Measurements from ENCODE around the gene DUSP22. TPM values are rescaled to one million over a fixed set of nuclear protein-coding genes. Genes with fewer than 3 reads are reported as not detected.

DUSP22 gene
- total and polyA plus RNA-seq, 2 donors (not counting 1 experiment from before 2014, with no cell fraction given): 117 to 133 TPM

DNA sequence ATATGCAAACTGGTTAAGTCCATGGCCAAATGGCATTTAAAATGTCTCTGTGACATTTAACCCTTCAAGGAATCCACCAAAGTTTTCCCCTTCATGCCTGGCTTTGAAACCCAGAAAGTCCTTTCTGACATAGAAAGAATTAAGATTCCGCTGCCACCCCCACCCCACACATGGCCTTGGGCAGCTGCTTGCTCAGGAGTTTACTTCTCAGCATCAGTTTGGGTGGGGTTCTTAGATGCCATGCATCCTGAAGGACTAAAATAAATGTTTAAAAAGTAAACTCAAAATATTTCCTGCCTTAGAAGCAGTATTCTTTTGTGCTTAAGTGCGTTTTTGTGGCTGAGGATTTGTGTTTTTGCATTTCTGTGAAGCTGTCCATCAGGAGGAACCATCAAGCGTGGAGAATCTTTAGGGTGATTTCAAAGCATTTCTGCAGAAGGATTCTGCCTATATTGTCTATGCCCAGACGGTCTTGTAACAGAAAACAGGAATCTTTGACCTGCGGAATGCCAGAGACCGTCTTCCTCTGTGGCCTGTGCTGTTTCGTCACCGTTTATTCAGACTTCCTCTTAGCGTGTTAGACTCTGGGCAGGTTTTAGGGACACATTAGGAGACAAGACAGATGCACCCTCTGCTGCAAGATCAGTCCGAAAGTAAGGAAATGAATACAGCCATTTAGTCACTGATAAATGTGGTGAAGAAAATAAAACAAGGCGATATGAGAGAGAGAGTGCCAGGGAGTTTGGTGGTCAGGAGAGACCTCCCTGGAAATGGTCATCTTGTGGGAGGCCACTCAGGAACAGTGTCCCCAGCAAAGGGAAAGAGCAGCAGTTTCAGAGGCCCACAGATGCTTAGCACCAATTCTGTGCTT, 6.2 kb downstream of the DUSP22 start:
- peak overlapping the region; percentile 72 for H3K4me2 ChIP-seq (replicated peaks; ENCODE audit: low read depth, low read length, poor library complexity, severe bottlenecking)
- no peaks in the 10 kb centered on the region for H3K27me3 Mint-ChIP-seq
- peaks cover 0 to 15% (median 4%) of the 10 kb centered on the region in 3 donors for H3K9me3 ChIP-seq (ENCODE audit: control extremely low read depth in 1 of 3, control insufficient read depth in 2 of 3, insufficient read depth in 1 of 3, low read length in 2 of 3)
- ATAC-seq (ENCODE audit: low read depth) (peak; percentile 53), DNase-seq (peak; percentile 78)
- H3K4me1 ChIP-seq (ENCODE audit: control insufficient read depth in 2 of 2, insufficient read depth in 2 of 2, low read length in 2 of 2): peaks cover 58 to 76% of the 10 kb centered on the region in 2 donors
- H3K79me2 ChIP-seq (ENCODE audit: control insufficient read depth, insufficient read depth, low read length): peaks cover 91% of the 10 kb centered on the region
- ChIA-PET CTCF (interaction anchor here (1.2 to 2.8 kb wide), 4 partner anchors 15 to 201 kb away, joined by 3 to 12 read pairs (median 6); no protein-coding TSS in a partner anchor), POLR2A (interaction anchor here (0.8 to 1.2 kb wide), 2 partner anchors 14 to 94 kb away, joined by 3 read pairs; no protein-coding TSS in a partner anchor)
- H3K27me3 ChIP-seq (replicated peaks in 1 of 4; ENCODE audit: control extremely low read depth in 1 of 4, control insufficient read depth in 3 of 4, insufficient read depth in 4 of 4, low read length in 3 of 4): no peaks in the 10 kb centered on the region
- H3K4me3 Mint-ChIP-seq: no peak overlapping the region
- H3K36me3 ChIP-seq (replicated peaks in 1 of 2; ENCODE audit: control extremely low read depth in 1 of 2, control insufficient read depth in 1 of 2, extremely low read depth in 1 of 2, insufficient read depth in 2 of 2, low read length in 1 of 2): peaks cover 0 to 15% of the 10 kb centered on the region in 2 experiments
- peak overlapping the region; percentile 54 to 95 for H3K27ac ChIP-seq (ENCODE audit: low read length in 2 of 2)
- intact Hi-C loops (cut with micrococcal nuclease): loop anchor here (1.0 kb wide), 1 partner anchor 15 kb away; no protein-coding TSS in a partner anchor
- H3K4me3 ChIP-seq (ENCODE audit: control extremely low read depth in 1 of 5, extremely low read depth in 1 of 5, insufficient read depth in 1 of 5, low read depth in 2 of 5, low read length in 4 of 5): peak overlapping the region in 4 of 5 experiments; percentile 2 to 38 (median 22)
- WGBS (ENCODE audit: insufficient coverage): 34% methylated on average over 10 of the region's 11 CpGs
- H3K9me3 Mint-ChIP-seq (ENCODE audit: insufficient read depth): no peaks in the 10 kb centered on the region
- peak overlapping the region; percentile 54 for H2AFZ ChIP-seq (ENCODE audit: insufficient read depth, low read depth, low read length, poor library complexity, severe bottlenecking)
- H4K20me1 ChIP-seq (ENCODE audit: control insufficient read depth, insufficient read depth, low read length, poor library complexity, severe bottlenecking): no peaks in the 10 kb centered on the region
- TF ChIP-seq, protein P1, sequence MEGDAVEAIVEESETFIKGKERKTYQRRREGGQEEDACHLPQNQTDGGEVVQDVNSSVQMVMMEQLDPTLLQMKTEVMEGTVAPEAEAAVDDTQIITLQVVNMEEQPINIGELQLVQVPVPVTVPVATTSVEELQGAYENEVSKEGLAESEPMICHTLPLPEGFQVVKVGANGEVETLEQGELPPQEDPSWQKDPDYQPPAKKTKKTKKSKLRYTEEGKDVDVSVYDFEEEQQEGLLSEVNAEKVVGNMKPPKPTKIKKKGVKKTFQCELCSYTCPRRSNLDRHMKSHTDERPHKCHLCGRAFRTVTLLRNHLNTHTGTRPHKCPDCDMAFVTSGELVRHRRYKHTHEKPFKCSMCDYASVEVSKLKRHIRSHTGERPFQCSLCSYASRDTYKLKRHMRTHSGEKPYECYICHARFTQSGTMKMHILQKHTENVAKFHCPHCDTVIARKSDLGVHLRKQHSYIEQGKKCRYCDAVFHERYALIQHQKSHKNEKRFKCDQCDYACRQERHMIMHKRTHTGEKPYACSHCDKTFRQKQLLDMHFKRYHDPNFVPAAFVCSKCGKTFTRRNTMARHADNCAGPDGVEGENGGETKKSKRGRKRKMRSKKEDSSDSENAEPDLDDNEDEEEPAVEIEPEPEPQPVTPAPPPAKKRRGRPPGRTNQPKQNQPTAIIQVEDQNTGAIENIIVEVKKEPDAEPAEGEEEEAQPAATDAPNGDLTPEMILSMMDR (IDR thresholded peaks at IDR 0.05): no peak
- no peak for TF ChIP-seq EZH2 (IDR thresholded peaks at IDR 0.05; ENCODE audit: borderline replicate concordance, insufficient read depth, low read depth, low read length, poor library complexity, severe bottlenecking)
- H3K4me1 Mint-ChIP-seq: peaks cover 5% of the 10 kb centered on the region
- no peak overlapping the region for H3K27ac Mint-ChIP-seq
- H3K9ac ChIP-seq (ENCODE audit: low read length): peak overlapping the region; percentile 51
